Effector memory CD4-positive, alpha-beta T cell (primary cell): Measurements from ENCODE around the gene SNTG2.
"Not testable (repeated sequence)": the region's sequence is repeated elsewhere in the genome, so short reads cannot be mapped to it uniquely, and the experiment has no call there.

Experiments
- DNase-seq, 3 donors: peaks; one replicate each; pipeline ENCODE4 v3.0.0-alpha.2; 2020
- H3K27ac ChIP-seq: 2 replicates; pipeline ENCODE4 v1.7.0; 2013; ENCODE audit warnings: mild to moderate bottlenecking, low read length, moderate library complexity; ENCODE audit not compliant: insufficient read depth, poor library complexity, severe bottlenecking
- H3K27me3 ChIP-seq: replicated peaks from 2 replicates; pipeline ENCODE4 v1.7.0; 2013; ENCODE audit warnings: mild to moderate bottlenecking, low read length; ENCODE audit not compliant: insufficient read depth, control insufficient read depth, poor library complexity, severe bottlenecking
- H3K36me3 ChIP-seq: 2 replicates; pipeline ENCODE4 v1.7.0; 2013; ENCODE audit warnings: mild to moderate bottlenecking, low read length, moderate library complexity; ENCODE audit not compliant: control insufficient read depth, insufficient read depth
- H3K4me1 ChIP-seq: 2 replicates; pipeline ENCODE4 v1.7.0; 2013; ENCODE audit warnings: low read length, mild to moderate bottlenecking; ENCODE audit not compliant: control insufficient read depth, insufficient read depth, poor library complexity, severe bottlenecking
- H3K4me3 ChIP-seq: 2 replicates; pipeline ENCODE4 v1.7.0; 2013; ENCODE audit warnings: low read length, low read depth, mild to moderate bottlenecking; ENCODE audit not compliant: insufficient read depth, poor library complexity, severe bottlenecking
- H3K9me3 ChIP-seq: 2 replicates; pipeline ENCODE4 v1.7.0; 2013; ENCODE audit warnings: mild to moderate bottlenecking, low read length, moderate library complexity; ENCODE audit not compliant: control insufficient read depth

The SNTG2 gene

DNA sequence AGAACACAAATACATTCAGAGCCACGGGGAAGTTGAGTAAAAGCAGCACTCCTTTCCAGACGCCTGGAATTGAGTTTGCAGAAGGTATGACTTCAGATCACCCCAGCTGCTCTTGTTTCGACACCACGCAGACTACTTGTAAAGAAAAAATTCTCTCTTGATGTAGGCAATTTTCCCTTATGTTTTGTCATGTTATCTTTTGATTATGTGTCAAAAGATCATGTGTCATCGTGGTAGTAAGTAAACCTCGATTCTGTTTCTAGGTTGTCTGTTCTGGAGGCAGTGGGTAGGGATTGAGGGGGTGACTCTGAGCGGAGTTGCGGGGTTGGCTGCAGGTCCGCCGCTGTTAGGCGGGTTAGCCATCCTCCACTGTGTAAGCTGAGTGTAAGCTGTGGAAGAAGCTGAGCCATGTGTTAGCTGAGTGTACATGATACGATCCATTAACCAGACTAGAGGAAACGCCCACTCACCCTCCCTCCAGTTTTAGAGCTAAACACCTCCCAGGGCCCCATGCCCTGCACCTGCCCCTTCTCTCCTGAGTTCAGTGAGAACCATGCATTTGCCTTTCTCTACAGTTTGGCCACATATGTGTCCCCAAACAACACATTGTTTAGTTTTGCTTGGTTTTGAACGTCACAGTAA lies 181.8 kb downstream of the SNTG2 start:
- H3K9me3 ChIP-seq, result no peaks in the 10 kb centered on the region
- DNase-seq, result no peak
- no peak overlapping the region for H3K4me3 ChIP-seq
- no peaks in the 10 kb centered on the region for H3K36me3 ChIP-seq
- no peak overlapping the region for H3K27ac ChIP-seq
- H3K4me1 ChIP-seq, result no peaks in the 10 kb centered on the region
- H3K27me3 ChIP-seq, result no peaks in the 10 kb centered on the region

GRCh38 chr2:1133896-1134295 lies 183.2 kb downstream of the SNTG2 start:
- not testable (repeated sequence) for H3K27me3 ChIP-seq, H3K9me3 ChIP-seq, H3K4me3 ChIP-seq, H3K36me3 ChIP-seq, H3K4me1 ChIP-seq, DNase-seq, H3K27ac ChIP-seq

GRCh38 chr2:1134629-1135028 lies 184.0 kb downstream of the SNTG2 start:
- H3K27ac ChIP-seq, result no peak overlapping the region
- no peak for DNase-seq
- H3K4me3 ChIP-seq, result no peak overlapping the region
- no peaks in the 10 kb centered on the region for H3K27me3 ChIP-seq
- no peaks in the 10 kb centered on the region for H3K9me3 ChIP-seq
- no peaks in the 10 kb centered on the region for H3K36me3 ChIP-seq
- no peaks in the 10 kb centered on the region for H3K4me1 ChIP-seq

DNA sequence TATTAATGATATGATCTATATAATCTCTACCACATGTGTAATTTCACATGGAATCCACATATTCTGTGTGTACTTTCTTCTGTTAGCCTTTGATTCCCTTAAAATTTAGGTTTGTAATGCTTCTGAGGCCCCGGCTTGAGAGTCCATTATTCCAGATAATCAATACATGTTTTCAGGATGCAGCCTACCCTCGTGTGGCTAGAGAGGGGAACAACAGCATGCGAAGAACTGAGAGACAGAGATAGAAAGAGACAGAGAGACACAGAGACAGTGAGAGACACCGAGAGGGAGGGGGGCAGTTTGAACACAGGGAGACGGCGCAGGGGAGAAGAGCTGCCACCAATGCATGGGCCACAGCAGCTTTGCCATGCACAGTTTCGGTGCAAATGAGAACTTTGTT lies 185.4 kb downstream of the SNTG2 start:
- Histone ChIP-seq H3K27ac (no peak overlapping the region), H3K4me3 (no peak overlapping the region), H3K27me3 (no peaks in the 10 kb centered on the region), H3K36me3 (no peaks in the 10 kb centered on the region), H3K4me1 (no peaks in the 10 kb centered on the region), H3K9me3 (no peaks in the 10 kb centered on the region)
- no peak for DNase-seq

- H3K4me1 ChIP-seq, result no peaks in the 10 kb centered on the region
- H3K36me3 ChIP-seq, result no peaks in the 10 kb centered on the region
- H3K27ac ChIP-seq, result no peak overlapping the region
- H3K9me3 ChIP-seq, result no peaks in the 10 kb centered on the region
- H3K4me3 ChIP-seq, result no peak overlapping the region
- H3K27me3 ChIP-seq, result no peaks in the 10 kb centered on the region
- no peak for DNase-seq
These were observed 186.2 kb downstream of the SNTG2 start for GRCh38 chr2:1136846-1137245.

DNA sequence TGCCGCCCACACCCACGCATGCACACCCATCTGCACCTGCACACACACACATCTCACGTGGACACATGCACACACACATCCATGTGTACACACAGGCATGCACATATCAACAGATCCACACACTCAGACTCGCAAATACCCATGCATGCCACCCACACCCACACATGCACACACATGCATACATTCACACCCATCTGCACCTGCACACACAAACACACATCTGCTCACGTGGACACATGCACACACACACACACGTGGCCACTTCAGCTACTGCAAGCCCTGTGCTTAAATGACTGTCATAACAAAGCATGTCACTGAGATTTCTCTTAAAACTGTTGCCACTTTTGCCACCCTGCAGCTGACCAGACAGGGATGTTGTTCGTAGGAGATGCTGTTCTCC lies 186.6 kb downstream of the SNTG2 start:
- Histone ChIP-seq H3K4me1 (no peaks in the 10 kb centered on the region), H3K4me3 (no peak overlapping the region), H3K27me3 (no peaks in the 10 kb centered on the region), H3K27ac (no peak overlapping the region), H3K9me3 (no peaks in the 10 kb centered on the region), H3K36me3 (no peaks in the 10 kb centered on the region)
- no peak for DNase-seq

DNA sequence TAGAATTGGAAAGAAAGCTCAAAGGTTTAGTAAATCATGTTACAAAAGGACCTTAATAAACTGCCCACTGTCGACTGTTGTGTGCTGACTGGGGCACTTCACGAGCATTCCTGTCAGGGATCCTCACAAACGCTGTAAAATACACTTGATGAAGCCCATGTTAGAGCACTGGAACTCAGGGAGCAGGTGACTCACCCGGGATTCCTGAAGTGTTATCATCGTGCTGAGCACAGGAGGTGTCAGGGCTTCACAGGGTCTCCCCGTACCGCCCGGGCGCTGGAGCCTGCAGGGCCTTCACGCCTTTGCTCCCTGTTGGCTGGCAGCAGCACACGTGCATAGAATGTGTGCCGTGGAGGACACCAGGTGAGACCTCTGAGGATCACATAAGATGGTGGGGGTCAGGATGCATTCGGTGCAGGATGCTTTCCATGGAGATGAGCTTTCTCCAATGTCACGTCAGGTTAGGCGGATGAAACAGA lies 187.3 kb downstream of the SNTG2 start:
- no peaks in the 10 kb centered on the region for H3K4me1 ChIP-seq
- H3K27ac ChIP-seq, result no peak overlapping the region
- H3K27me3 ChIP-seq, result no peaks in the 10 kb centered on the region
- H3K9me3 ChIP-seq, result no peaks in the 10 kb centered on the region
- H3K4me3 ChIP-seq, result no peak overlapping the region
- DNase-seq, result no peak
- H3K36me3 ChIP-seq, result no peaks in the 10 kb centered on the region

DNA sequence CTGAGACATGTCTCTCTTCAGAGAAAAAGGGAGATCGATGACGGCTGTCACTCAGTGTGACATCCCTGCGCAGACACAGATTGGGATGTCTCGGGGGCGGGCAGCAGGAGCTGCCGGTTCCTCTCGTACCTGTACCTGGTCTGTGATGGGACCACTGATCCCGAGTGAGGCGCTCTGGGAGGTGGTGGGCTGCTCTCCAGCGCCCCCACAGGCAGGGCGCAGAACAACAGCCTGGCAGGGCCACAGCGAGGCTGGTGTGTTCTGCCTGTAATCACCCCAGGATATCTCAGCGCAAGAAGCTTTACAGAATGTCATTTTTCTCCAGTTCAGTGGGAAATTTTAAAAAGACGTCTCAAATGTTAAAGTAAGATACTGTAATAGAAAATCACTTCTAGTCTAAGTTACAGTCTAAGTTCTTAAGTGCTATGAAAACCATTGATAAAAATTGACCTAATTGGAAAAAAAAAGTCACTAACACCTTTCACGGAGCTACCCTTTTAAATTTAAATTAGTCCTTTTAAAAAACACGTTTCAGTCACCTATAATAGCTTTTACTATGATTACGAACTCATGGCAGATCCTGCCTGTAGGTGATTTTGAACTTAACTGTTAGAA lies 189.8 kb downstream of the SNTG2 start:
- H3K9me3 ChIP-seq, result no peaks in the 10 kb centered on the region
- no peaks in the 10 kb centered on the region for H3K4me1 ChIP-seq
- no peak for DNase-seq
- H3K27me3 ChIP-seq, result no peaks in the 10 kb centered on the region
- H3K27ac ChIP-seq, result no peak overlapping the region
- no peak overlapping the region for H3K4me3 ChIP-seq
- H3K36me3 ChIP-seq, result no peaks in the 10 kb centered on the region

- no peak for DNase-seq
- H3K36me3 ChIP-seq, result no peaks in the 10 kb centered on the region
- no peak overlapping the region for H3K27ac ChIP-seq
- H3K4me1 ChIP-seq, result no peaks in the 10 kb centered on the region
- no peak overlapping the region for H3K4me3 ChIP-seq
- no peaks in the 10 kb centered on the region for H3K9me3 ChIP-seq
- no peaks in the 10 kb centered on the region for H3K27me3 ChIP-seq
These were observed 190.4 kb downstream of the SNTG2 start for GRCh38 chr2:1141079-1141478.

GRCh38 chr2:1143129-1143528 lies 192.5 kb downstream of the SNTG2 start:
- no peaks in the 10 kb centered on the region for H3K36me3 ChIP-seq
- DNase-seq, result no peak
- no peaks in the 10 kb centered on the region for H3K27me3 ChIP-seq
- no peaks in the 10 kb centered on the region for H3K4me1 ChIP-seq
- H3K4me3 ChIP-seq, result no peak overlapping the region
- no peaks in the 10 kb centered on the region for H3K9me3 ChIP-seq
- no peak overlapping the region for H3K27ac ChIP-seq
